Measurements from ENCODE around the gene CELF2.

DNA sequence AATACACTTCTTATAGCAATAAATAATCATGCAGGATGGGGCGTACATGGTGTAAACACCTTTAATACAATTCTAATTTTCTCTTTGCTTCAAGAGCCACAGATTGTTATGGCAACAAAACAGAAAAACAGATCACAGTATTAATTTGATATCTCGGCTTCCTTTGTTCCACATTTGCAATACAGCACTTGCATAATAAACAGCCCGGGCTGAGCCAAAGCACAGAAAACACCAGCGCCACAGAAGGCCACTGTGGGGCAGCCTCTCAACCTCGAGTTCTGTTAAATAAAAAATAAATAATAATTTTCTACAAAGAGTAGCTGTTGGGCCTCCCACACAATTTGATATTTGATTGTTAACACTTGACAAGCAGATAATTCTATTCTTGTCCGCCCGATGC is 337.9 kb downstream of the CELF2 start:
- no peak for TF ChIP-seq POLR2A (IDR thresholded peaks at IDR 0.05)
- TF ChIP-seq, protein P1, sequence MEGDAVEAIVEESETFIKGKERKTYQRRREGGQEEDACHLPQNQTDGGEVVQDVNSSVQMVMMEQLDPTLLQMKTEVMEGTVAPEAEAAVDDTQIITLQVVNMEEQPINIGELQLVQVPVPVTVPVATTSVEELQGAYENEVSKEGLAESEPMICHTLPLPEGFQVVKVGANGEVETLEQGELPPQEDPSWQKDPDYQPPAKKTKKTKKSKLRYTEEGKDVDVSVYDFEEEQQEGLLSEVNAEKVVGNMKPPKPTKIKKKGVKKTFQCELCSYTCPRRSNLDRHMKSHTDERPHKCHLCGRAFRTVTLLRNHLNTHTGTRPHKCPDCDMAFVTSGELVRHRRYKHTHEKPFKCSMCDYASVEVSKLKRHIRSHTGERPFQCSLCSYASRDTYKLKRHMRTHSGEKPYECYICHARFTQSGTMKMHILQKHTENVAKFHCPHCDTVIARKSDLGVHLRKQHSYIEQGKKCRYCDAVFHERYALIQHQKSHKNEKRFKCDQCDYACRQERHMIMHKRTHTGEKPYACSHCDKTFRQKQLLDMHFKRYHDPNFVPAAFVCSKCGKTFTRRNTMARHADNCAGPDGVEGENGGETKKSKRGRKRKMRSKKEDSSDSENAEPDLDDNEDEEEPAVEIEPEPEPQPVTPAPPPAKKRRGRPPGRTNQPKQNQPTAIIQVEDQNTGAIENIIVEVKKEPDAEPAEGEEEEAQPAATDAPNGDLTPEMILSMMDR (IDR thresholded peaks at IDR 0.05): no peak

Data from sigmoid colon (tissue), 3 donors.